NCI-H2196 (cell line): ENCODE results near the gene ATG13.

Experiments
- DNase-seq: peaks from one replicate; lab custom pipeline; 2025; ENCODE audit not compliant: unreplicated experiment; lab: John Stamatoyannopoulos, UW

ATG13 gene

DNA sequence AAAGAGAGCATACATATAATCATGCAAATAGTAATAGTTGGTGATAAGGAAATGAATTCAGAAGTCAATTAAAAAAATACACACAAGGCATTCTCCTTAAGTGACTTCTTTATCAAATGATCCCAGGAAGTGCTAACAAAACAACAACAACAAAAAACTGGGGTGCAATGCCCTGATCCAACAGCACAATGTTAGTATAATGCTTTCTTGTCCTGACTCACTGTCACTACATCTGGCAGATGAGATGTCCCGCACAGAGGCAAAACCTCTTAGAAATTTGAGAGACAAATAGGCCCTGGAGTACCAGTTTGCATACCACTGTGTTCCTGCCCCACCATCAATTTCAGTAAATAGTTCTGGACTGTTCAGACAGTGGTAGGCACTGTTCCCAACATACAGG, 12.6 kb upstream of the ATG13 start:
- DNase-seq, result no peak

GRCh38 chr11:46607516-46607915, 9.8 kb upstream of the ATG13 start:
- DNase-seq, result no peak

GRCh38 chr11:46609386-46609785, 8.0 kb upstream of the ATG13 start:
- no peak for DNase-seq

DNA sequence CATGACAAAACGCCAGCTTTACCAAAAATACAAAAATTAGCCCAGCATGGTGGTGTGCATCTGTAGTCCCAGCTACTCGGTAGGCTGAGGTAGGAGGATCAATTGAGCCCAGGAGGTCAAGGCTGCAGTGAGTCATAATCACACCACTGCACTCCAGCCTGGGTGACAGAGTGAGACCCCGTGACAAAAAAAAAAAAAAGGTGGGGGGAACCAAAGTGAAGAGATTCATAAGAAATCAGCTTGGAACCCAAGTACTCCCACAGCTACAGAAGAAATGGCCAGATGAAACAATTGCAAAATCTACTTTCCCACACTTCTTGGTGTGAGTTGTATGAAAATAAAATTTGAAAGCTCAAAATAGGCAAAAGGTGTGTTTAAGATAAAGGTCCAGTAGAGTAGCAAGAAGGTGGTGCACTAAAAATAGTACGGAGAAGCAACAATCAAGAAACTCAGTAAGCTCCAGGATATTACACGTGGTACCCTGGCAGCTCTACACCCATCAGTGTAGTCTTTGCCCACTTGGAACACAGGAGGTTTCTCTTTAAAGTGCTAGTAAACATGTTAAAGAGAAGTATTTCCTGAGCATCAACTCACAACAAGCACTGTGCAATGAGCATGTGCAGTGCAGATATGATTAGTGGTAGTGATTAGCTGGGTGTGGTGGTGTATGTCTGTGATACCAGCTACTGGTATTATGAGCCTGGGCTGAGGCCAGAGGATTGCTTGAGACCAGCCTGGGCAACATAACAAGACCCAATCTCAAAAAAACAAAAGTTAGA, 5.6 kb upstream of the ATG13 start:
- DNase-seq, result no peak

GRCh38 chr11:46612326-46612725, 5.0 kb upstream of the ATG13 start:
- DNase-seq, result no peak

DNA sequence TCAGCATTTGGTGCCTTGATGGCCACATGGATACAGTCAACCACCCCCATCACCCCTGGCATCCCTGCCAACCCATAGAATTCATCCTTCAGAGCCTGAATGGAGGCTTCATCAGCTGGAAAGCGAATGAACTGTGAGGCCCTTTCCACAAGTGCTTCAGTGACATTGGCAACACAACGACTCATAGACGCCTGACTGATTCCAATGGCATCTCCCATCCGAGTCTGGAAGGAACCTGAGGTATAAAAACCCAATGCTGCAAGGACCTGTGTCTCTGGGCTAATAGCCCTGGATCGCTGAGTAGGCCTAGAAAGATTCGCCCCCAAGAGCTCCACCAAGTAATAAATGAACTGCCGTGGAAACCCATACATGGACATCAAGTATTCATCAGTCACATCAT, 1.6 kb upstream of the ATG13 start:
- no peak for DNase-seq

GRCh38 chr11:46616551-46617133, 711 bp upstream of the ATG13 start:
- no peak for DNase-seq

DNA sequence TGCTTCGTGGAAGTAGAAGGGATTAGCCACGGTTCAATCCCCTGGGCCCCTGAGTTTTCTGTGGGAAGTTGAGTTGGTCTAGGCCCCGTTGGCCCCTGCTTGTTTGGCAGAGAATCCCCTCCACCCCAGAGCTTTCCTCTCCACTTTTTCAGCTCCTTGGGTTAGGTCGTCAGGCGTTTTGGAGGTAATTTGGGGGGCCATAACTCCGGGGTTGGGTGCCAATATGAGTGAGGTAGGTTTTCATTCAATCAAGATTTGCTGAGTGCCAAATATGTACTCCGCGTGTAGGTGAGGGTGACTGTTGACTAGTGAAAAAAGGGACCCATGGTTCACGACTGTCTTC, 590 bp downstream of the ATG13 start:
- DNase-seq, result no peak

DNA sequence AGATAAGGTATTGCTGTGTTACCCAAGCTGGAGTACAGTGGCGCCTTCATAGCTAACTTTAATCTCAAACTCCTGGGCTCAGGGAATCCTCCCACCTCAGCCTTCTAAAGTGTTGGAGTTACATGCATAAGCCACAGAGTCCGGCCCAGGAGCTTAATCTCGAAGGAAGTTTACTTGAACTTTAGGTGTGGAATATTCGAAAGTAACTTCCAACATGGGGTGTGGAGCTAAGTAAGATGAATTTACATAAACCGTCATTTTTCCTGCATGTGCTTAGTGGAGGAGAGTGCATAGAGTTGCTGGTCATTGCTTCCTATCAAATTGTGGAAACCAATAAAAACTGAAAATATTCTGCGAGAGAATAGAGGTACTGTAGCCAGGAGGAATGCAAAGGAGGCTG, 1.5 kb downstream of the ATG13 start:
- DNase-seq, result no peak

DNA sequence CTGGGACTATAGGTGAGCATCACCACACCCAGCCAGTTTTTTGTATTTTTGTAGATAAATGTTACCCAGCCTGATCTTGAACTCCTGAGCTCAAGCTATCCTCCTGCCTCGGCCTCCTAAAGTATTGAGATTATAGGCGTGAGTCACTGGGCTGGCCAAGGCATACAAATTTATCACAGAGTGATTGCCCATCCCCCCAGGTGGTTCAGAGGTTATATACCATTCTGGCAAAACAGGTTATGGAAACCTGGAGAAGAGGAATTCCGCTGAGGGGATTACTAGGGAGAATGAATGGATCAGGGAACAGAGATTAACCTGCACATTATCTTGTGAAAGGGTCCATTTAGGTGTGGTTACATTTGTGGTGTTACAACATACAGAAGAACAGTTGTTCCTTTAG, 8.1 kb downstream of the ATG13 start:
- DNase-seq, result no peak

DNA sequence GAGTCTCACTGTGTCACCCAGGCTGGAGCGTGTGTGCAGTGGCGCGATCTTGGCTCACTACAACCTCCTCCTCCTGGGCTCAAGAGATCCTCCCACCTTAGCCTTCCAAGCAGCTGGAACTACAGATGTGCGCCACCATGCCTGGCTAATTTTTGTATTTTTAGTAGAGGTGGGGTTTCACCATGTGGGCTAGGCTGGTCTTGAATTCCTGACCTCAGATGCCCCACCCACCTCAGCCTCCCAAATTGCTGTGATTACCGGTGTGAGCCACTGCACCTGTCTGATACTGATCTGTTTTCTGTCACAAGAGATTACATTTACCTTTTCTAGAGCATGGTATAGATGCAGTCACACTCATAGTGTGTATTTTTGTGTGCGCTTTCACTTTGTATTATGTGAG, 11.6 kb downstream of the ATG13 start:
- DNase-seq, result no peak

- no peak for DNase-seq
Observed at GRCh38 chr11:46630237-46630636, 12.9 kb downstream of the ATG13 start.

DNA sequence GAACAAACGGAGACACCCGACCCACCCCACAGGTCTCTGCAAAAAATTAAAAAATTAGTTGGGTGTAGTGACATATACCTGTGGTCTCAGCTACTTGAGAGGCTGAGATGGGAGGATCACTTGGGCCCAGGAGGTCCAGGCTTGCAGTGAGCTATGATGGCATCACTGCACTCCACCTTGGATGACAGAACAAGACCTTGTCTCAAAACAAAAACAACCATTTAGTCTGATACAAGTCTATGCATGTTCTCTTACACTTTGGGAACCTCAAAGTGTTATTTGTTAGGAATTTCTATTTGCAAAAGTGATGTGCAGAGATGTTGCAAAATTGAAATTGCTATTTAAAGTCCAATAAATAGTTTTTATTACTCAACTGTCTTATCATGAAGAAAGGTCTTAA, 14.3 kb downstream of the ATG13 start:
- no peak for DNase-seq

DNA sequence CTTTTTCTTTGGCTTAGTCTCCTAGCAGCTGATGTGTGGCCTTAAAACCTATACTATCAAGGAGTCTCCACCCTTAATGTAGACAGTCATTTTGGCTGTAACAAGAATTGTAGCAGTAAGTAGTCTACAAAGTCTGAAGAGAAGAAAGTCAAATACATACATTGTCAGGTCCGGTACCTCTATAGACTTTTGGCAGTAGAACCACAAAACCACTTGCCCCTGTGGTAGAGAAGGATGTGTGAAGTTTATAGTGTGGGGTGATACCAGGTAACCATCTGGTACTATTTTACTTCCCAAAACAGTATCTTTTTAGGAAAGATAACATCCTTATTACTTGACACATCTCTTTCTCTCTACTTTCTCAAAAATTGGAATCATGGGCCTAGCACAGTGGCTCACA, 15.1 kb downstream of the ATG13 start:
- DNase-seq, result no peak

GRCh38 chr11:46633291-46634217, 16.2 kb downstream of the ATG13 start:
- no peak for DNase-seq

DNA sequence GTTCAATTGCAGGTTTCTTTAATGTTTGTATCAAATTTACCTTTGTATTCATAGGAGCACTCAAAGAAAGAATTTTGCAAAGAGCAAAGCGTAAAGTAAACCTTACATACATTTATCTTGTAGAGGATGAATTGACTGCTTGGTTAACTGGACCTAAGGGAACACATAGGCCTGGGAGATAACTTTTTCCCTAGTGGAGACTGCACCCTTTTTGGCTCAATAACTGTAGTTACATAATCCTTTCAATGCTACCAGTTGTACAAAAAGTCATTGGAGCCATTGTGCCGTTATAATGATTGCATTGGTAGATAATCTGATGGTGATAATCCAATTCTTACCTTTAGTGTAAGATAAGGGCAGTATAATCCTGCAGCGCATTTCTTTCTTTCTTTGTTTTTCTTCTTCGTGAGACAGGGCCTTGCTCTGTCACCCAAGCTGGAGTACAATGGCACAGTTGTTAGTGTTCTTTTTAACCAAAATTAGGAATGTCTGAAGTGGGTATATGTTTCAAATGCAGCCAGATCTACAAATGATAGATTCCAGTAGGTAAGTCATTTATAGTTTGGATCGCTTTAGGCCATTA, 18.3 kb downstream of the ATG13 start:
- DNase-seq, result no peak

GRCh38 chr11:46637546-46637945, 20.2 kb downstream of the ATG13 start:
- no peak for DNase-seq

DNA sequence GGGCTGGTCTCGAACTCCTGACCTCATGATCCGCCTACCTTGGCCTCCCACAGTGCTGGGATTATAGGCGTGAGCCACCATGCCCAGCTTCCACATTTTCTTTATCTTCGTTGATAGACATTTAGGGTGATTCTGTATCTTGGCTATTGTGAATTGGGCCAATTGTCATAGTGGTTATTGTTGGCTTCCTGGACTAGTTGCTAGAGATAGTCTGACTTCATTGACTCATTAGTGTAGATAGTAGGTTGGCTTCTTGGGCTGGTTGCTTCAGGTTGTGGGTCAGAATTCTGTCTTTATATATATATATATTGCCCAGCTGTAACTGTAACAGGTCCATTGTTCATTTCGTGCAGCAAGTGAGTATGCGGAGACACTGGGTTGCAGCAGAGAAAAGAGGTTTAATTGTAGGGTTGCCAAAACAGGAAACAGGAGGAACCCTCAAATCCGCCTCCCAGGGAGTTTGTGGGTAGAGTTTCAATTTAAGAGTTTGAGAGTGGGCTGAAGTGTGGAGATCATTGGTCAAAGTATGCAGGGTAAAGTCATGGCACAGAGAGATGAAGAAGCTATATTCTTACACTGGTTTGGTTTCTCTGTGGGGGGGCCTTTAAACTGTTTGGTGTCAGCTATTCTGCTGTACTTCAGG, 22.0 kb downstream of the ATG13 start:
- no peak for DNase-seq

- no peak for DNase-seq
Observed at GRCh38 chr11:46640036-46640788, 22.9 kb downstream of the ATG13 start.

DNA sequence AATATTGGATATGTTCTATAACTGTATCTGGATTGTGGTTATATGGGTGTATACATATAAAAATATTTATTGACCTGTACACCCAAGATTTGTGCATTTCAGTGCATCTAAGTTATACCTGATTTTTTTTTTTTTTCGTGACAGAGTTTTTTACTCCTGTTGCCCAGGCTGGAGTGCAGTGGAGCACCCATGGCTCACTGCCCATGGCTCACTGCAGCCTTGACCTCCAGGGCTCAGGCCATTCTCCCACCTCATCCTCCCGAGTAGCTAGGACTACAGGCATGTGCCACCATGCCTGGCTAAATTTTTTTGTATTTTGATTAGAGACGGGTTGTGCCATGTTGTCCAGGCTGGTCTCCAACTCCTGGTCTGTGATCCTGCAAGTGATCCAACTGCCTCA, 24.3 kb downstream of the ATG13 start:
- DNase-seq, result no peak
